ENCODE data around the gene MICU1. TPM values are rescaled to one million over a fixed set of nuclear protein-coding genes. Genes with fewer than 3 reads are reported as not detected.

The MICU1 gene
- total and polyA plus RNA-seq, 2 donors (not counting 3 experiments of a cell fraction or from before 2014, with no cell fraction given): 27.5 to 48.0 TPM

DNA sequence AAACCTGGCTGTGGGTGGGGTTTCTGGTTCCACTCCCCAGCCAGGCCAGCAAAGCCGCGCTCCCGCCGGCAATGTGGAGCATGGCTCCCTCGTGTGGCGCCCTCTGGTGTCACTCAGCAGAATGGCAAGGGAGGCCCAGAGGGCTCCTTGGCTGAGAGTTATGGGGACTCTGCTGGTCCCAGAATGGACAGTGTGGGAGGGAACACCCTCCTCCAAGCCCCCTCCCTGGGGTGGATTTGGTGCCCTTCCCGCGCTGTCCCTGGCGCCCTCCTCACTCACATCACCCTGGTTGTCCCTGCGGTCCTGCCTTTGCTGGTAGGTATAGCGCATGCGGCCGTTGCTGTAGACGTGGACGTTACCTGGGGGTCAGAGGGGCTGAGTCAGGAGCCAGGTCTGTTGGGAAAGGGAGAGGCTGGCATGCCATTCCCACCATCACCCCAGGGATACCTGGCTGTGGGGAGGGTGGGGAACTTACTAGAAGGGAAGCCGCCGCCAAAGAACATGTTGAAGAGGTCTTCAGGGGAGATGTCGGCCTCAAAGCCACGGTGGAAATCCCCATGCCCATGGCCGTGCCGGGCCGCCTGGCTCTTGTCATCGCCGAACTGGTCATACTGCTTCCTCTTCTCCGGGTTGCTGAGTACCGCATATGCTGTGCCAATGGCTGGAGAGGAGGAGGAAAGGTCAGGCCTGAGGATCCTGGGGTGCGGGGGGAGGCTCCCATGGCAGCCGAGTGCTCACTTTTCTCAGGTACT lies 285.2 kb downstream of the MICU1 start:
- DNase-seq (ENCODE audit: low read depth, low spot score) (peak; percentile 53), FAIRE-seq (peak; percentile 86)
- H3K4me3 ChIP-seq (replicated peaks in 1 of 3; ENCODE audit: insufficient read depth in 1 of 3, low read depth in 1 of 3, low read length in 3 of 3): no peak overlapping the region
- peaks cover 17% of the 10 kb centered on the region for H3K4me1 ChIP-seq (ENCODE audit: control insufficient read depth, extremely low read depth, insufficient read depth, low read length)
- H3K9me1 ChIP-seq (replicated peaks; ENCODE audit: control insufficient read depth, extremely low read depth, insufficient read depth, low read length): no peaks in the 10 kb centered on the region
- H3K27me3 ChIP-seq (ENCODE audit: control insufficient read depth in 2 of 2, insufficient read depth in 2 of 2, low read length in 2 of 2): no peaks in the 10 kb centered on the region
- dilution Hi-C loops (cut with MboI; ENCODE audit: extremely low pct_ligation_motif_present, low sequenced_read_pairs) (no loop called here), intact Hi-C loops (cut with micrococcal nuclease) (loop anchor here (2.0 kb wide), 1 partner anchor 444 kb away; no protein-coding TSS in a partner anchor)
- H4K20me1 ChIP-seq (replicated peaks; ENCODE audit: control insufficient read depth, extremely low read depth, insufficient read depth, low read length): no peaks in the 10 kb centered on the region
- no peak overlapping the region for H3K9ac ChIP-seq (replicated peaks; ENCODE audit: extremely low read depth, insufficient read depth, low read length)
- no peak overlapping the region for H2AFZ ChIP-seq (ENCODE audit: low read depth, low read length)
- H3K36me3 ChIP-seq (ENCODE audit: control insufficient read depth in 2 of 2, extremely low read depth in 1 of 2, insufficient read depth in 2 of 2, low read length in 2 of 2): peaks cover 7 to 31% of the 10 kb centered on the region in 2 experiments
- no peak for TF ChIP-seq GATA2 (IDR thresholded peaks at IDR 0.05; ENCODE audit: insufficient read depth, insufficient read length, low read depth, low read length)
- TF ChIP-seq POLR2A (IDR thresholded peaks at IDR 0.05; ENCODE audit: low read depth, low read length): no peak
- no peak for TF ChIP-seq JUN (IDR thresholded peaks at IDR 0.05; ENCODE audit: borderline replicate concordance, insufficient read depth, insufficient read length, low read depth)
- no peak for TF ChIP-seq MYC (IDR thresholded peaks at IDR 0.05; ENCODE audit: low read depth, low read length)
- TF ChIP-seq, protein P1, sequence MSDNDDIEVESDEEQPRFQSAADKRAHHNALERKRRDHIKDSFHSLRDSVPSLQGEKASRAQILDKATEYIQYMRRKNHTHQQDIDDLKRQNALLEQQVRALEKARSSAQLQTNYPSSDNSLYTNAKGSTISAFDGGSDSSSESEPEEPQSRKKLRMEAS (IDR thresholded peaks at IDR 0.05; ENCODE audit: insufficient read depth, insufficient read length): peak; percentile 38
- TF ChIP-seq, protein P2, sequence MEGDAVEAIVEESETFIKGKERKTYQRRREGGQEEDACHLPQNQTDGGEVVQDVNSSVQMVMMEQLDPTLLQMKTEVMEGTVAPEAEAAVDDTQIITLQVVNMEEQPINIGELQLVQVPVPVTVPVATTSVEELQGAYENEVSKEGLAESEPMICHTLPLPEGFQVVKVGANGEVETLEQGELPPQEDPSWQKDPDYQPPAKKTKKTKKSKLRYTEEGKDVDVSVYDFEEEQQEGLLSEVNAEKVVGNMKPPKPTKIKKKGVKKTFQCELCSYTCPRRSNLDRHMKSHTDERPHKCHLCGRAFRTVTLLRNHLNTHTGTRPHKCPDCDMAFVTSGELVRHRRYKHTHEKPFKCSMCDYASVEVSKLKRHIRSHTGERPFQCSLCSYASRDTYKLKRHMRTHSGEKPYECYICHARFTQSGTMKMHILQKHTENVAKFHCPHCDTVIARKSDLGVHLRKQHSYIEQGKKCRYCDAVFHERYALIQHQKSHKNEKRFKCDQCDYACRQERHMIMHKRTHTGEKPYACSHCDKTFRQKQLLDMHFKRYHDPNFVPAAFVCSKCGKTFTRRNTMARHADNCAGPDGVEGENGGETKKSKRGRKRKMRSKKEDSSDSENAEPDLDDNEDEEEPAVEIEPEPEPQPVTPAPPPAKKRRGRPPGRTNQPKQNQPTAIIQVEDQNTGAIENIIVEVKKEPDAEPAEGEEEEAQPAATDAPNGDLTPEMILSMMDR (IDR thresholded peaks at IDR 0.05; ENCODE audit: extremely low read depth in 1 of 2, insufficient read depth in 1 of 2, low read depth in 1 of 2, low read length in 2 of 2): peak; percentile 93 to 97
- POLR2A ChIA-PET: no interaction called here
- H3K4me2 ChIP-seq (ENCODE audit: insufficient read depth, low read length): no peak overlapping the region
- H3K79me2 ChIP-seq (ENCODE audit: control insufficient read depth, insufficient read depth, low read length): no peaks in the 10 kb centered on the region
- CTCF ChIA-PET: interaction anchor here (0.6 to 10.1 kb wide), 20 partner anchors 8 to 445 kb away, joined by 3 to 144 read pairs (median 4); partner anchors contain the start of genes CHST3 and DNAJB12
- no peak overlapping the region for H3K27ac ChIP-seq (ENCODE audit: insufficient read depth, low read depth, low read length)
- no TSS peak for BruUV-seq (replicated peaks)
- no peaks in the 10 kb centered on the region for H3K9me3 ChIP-seq (replicated peaks; ENCODE audit: control insufficient read depth, insufficient read depth, low read length)

All from endothelial cell of umbilical vein (primary cell).